Vagina (tissue), 2 donors: ENCODE results near the gene PHLPP1.

Experiments
- POLR2A ChIP-seq, 2 donors: fragments of 450-650 bp; IDR thresholded peaks; one replicate each; pipeline ENCODE4 v1.6.1; 2017; ENCODE audit warnings: antibody characterized with exemption in 2 of 2, mild to moderate bottlenecking in 2 of 2, moderate library complexity in 2 of 2
- POLR2AphosphoS5 ChIP-seq, 2 donors: sonication (generic); formaldehyde crosslinking; IDR thresholded peaks; one replicate each; pipeline ENCODE4 v1.9.0; 2017; ENCODE audit warnings: antibody characterized with exemption in 2 of 2, mild to moderate bottlenecking in 2 of 2, low read depth in 1 of 2; ENCODE audit not compliant: insufficient read depth in 1 of 2
- TF ChIP-seq, protein P1 (sequence below), 3 experiments: fragments of 450-650 bp in 2 of 3; fragments of 200-600 bp in 1 of 3; sonication (generic) in 1 of 3; IDR thresholded peaks; one replicate each; pipeline ENCODE4 v1.5.1; 2017 to 2019; ENCODE audit warnings: antibody characterized with exemption in 3 of 3, mild to moderate bottlenecking in 2 of 3, moderate library complexity in 2 of 3

DNA sequence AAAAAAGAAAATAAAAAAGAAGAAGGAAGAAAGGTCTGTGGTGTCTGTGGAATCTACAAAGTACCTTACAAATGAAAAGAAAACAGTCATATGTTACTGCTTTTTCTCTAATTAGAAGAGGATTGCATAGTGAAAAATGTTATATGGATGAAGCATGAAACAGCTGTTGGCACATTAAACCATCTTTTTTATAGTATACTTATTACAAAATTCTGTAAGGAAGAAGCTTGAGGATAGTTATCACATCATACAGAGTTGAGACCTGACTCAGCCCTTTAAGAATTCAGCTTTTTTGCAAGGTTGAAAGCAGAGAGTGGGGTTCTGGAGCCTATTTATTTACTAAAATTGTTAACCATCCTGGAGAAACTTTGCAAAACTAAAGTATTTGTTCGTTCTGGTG lies 222.7 kb downstream of the PHLPP1 start:
- TF ChIP-seq POLR2A (IDR thresholded peaks at IDR 0.05), result no peak
- TF ChIP-seq, protein P1, sequence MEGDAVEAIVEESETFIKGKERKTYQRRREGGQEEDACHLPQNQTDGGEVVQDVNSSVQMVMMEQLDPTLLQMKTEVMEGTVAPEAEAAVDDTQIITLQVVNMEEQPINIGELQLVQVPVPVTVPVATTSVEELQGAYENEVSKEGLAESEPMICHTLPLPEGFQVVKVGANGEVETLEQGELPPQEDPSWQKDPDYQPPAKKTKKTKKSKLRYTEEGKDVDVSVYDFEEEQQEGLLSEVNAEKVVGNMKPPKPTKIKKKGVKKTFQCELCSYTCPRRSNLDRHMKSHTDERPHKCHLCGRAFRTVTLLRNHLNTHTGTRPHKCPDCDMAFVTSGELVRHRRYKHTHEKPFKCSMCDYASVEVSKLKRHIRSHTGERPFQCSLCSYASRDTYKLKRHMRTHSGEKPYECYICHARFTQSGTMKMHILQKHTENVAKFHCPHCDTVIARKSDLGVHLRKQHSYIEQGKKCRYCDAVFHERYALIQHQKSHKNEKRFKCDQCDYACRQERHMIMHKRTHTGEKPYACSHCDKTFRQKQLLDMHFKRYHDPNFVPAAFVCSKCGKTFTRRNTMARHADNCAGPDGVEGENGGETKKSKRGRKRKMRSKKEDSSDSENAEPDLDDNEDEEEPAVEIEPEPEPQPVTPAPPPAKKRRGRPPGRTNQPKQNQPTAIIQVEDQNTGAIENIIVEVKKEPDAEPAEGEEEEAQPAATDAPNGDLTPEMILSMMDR (IDR thresholded peaks at IDR 0.05), result no peak
- no peak for TF ChIP-seq POLR2AphosphoS5 (IDR thresholded peaks at IDR 0.05; ENCODE audit: insufficient read depth in 1 of 2, low read depth in 1 of 2)
